SJCRH30 (cell line): Measurements from ENCODE around the gene TPK1. TPM values are rescaled to one million over a fixed set of nuclear protein-coding genes. Genes with fewer than 3 reads are reported as not detected.

Experiments used
- DNase-seq, 2 experiments: peaks; one replicate each; pipeline ENCODE4 v3.0.0-alpha.2; 2015 to 2020
- H3K27ac ChIP-seq: fragments of 250-450 bp; sonication (Bioruptor Pico); 2 replicates; pipeline ENCODE4 v1.5.1; 2020; ENCODE audit warnings: mild to moderate bottlenecking, moderate library complexity
- H3K27me3 ChIP-seq: fragments of 250-450 bp; sonication (Bioruptor Pico); 2 replicates; pipeline ENCODE4 v1.5.1; 2020; ENCODE audit warnings: mild to moderate bottlenecking, moderate library complexity
- H3K36me3 ChIP-seq: fragments of 250-450 bp; sonication (Bioruptor Pico); 2 replicates; pipeline ENCODE4 v1.5.1; 2020; ENCODE audit warnings: mild to moderate bottlenecking, moderate library complexity
- H3K4me1 ChIP-seq: fragments of 250-450 bp; sonication (Bioruptor Pico); 2 replicates; pipeline ENCODE4 v1.5.1; 2020; ENCODE audit warnings: mild to moderate bottlenecking, moderate library complexity
- H3K4me3 ChIP-seq: fragments of 250-450 bp; sonication (Bioruptor Pico); 2 replicates; pipeline ENCODE4 v1.5.1; 2020; ENCODE audit warnings: mild to moderate bottlenecking, moderate library complexity
- H3K9me3 ChIP-seq: fragments of 250-450 bp; sonication (Bioruptor Pico); replicated peaks from 2 replicates; pipeline ENCODE4 v1.5.1; 2020; ENCODE audit warnings: mild to moderate bottlenecking, moderate library complexity
- total RNA-seq: library from RNA; depleted of rRNA; stranded (reverse); fragments of >200 nt; shearing (Covaris generic); gene quantifications from 2 replicates; pipeline ENCODE4 v1.2.3, GENCODE V29; 2014

Gene TPK1
- total RNA-seq, 1 experiment from 2014 or later, result 2.4 TPM

GRCh38 chr7:144836545-144836842, 641 bp upstream of the TPK1 start:
- H3K27ac ChIP-seq, result peak overlapping the region; percentile 46; the same call in 1 of the 2 replicates
- H3K27me3 ChIP-seq, result no peaks in the 10 kb centered on the region
- no peaks in the 10 kb centered on the region for H3K36me3 ChIP-seq
- no peak for DNase-seq
- peak overlapping the region; percentile 78 for H3K4me3 ChIP-seq
- H3K4me1 ChIP-seq, result no peaks in the 10 kb centered on the region
- no peaks in the 10 kb centered on the region for H3K9me3 ChIP-seq

GRCh38 chr7:144835155-144835611, 670 bp downstream of the TPK1 start:
- peak; percentile 42 to 63 for DNase-seq
- H3K27me3 ChIP-seq, result no peaks in the 10 kb centered on the region
- no peaks in the 10 kb centered on the region for H3K9me3 ChIP-seq
- H3K4me3 ChIP-seq, result peak overlapping the region; percentile 78
- no peaks in the 10 kb centered on the region for H3K4me1 ChIP-seq
- peak overlapping the region; percentile 46; the same call in 1 of the 2 replicates for H3K27ac ChIP-seq
- no peaks in the 10 kb centered on the region for H3K36me3 ChIP-seq

GRCh38 chr7:144834641-144835144, 1.2 kb downstream of the TPK1 start:
- H3K27me3 ChIP-seq, result no peaks in the 10 kb centered on the region
- H3K27ac ChIP-seq, result peak overlapping the region; percentile 46; the same call in 1 of the 2 replicates
- H3K9me3 ChIP-seq, result no peaks in the 10 kb centered on the region
- DNase-seq, result peak; percentile 11 to 47
- peak overlapping the region; percentile 78 for H3K4me3 ChIP-seq
- no peaks in the 10 kb centered on the region for H3K4me1 ChIP-seq
- H3K36me3 ChIP-seq, result no peaks in the 10 kb centered on the region

DNA sequence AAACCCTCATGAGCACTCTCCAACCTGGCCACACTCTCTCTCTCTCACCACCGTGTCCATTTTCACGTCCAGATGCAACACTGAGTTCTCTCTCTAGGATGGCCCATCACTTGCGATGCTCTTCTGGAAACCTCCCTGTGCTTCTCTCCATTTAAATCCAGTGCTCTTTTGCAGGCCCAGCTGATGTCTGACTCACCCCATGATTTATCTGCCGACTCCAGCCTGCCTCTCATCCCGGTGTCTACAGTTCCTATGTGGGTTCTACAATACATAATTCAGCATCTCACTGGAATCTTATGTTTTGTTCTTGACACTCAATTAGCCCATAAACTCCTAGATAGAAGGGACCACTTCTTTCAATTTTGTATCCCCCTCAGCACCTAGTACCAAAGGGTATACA, 5.0 kb downstream of the TPK1 start:
- Histone ChIP-seq H3K27me3 (no peaks in the 10 kb centered on the region), H3K36me3 (no peaks in the 10 kb centered on the region), H3K9me3 (no peaks in the 10 kb centered on the region), H3K27ac (no peak overlapping the region), H3K4me1 (no peaks in the 10 kb centered on the region), H3K4me3 (no peak overlapping the region)
- DNase-seq, result no peak

GRCh38 chr7:144830024-144830785, 5.6 kb downstream of the TPK1 start:
- Histone ChIP-seq H3K4me1 (no peaks in the 10 kb centered on the region), H3K27ac (no peak overlapping the region)
- no peak for DNase-seq

GRCh38 chr7:144827621-144828020, 8.2 kb downstream of the TPK1 start:
- Histone ChIP-seq H3K9me3 (no peaks in the 10 kb centered on the region), H3K36me3 (no peaks in the 10 kb centered on the region), H3K27ac (no peak overlapping the region), H3K4me3 (no peak overlapping the region), H3K4me1 (0 out of 2 replicates have a peak, but pooled peaks cover 7% of the 10 kb centered on the region), H3K27me3 (no peaks in the 10 kb centered on the region)
- DNase-seq, result no peak

More at GRCh38 chr7:144830024-144830785, 5.6 kb downstream of the TPK1 start:
- Histone ChIP-seq H3K4me3 (no peak overlapping the region), H3K9me3 (no peaks in the 10 kb centered on the region), H3K36me3 (no peaks in the 10 kb centered on the region), H3K27me3 (no peaks in the 10 kb centered on the region)

- H3K27ac ChIP-seq, result no peak overlapping the region
- H3K4me3 ChIP-seq, result no peak overlapping the region
- H3K36me3 ChIP-seq, result no peaks in the 10 kb centered on the region
- no peak for DNase-seq
- H3K9me3 ChIP-seq, result no peaks in the 10 kb centered on the region
- H3K4me1 ChIP-seq, result 0 out of 2 replicates have a peak, but pooled peaks cover 7% of the 10 kb centered on the region
- no peaks in the 10 kb centered on the region; the same call in 1 of the 2 replicates for H3K27me3 ChIP-seq
Measured at GRCh38 chr7:144826208-144826607, 9.6 kb downstream of the TPK1 start.

DNA sequence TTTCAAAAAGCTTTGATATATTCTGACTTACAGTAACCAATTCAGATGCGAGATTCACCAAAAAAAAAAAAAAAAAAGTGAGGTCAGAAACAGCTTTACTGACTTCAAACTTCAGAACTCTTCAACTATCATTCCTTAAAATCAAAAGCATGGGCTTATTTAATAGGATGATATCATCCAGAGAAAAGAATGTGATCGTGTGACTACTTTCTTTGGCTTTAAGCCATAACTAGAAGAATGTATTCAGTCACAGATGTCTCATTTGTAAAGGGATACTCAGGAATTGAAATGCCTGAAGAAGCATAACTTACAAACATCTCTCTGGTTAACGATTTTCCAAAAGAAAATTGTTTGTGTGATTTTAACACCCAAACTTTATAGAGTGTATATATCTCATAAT, 11.5 kb downstream of the TPK1 start:
- H3K9me3 ChIP-seq, result no peaks in the 10 kb centered on the region
- peak in 1 of 2 experiments; percentile 44 for DNase-seq
- H3K36me3 ChIP-seq, result no peaks in the 10 kb centered on the region
- H3K4me1 ChIP-seq, result 0 out of 2 replicates have a peak, but pooled peaks cover 7% of the 10 kb centered on the region
- no peaks in the 10 kb centered on the region; the same call in 1 of the 2 replicates for H3K27me3 ChIP-seq
- no peak overlapping the region for H3K27ac ChIP-seq
- no peak overlapping the region for H3K4me3 ChIP-seq

DNA sequence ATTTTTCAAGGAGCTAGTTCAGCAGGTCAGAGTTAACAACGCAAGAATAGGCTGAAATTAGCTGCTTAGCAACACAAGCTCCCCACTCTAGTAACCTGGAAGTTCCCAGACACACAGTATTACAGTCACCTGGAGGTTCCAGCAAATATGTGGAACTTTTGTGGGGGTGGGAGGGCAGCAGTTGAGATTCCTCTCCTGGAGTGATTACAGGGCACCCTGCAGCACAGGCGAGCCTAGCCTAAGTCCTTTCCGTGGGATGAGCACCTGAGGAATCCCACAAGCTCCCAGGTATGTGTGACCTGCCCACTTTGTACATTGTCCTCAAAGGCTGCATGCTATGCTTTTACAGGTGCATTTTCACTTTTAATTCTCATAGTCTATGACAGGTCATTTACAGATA, 13.6 kb downstream of the TPK1 start:
- Histone ChIP-seq H3K27me3 (no peaks in the 10 kb centered on the region; the same call in 1 of the 2 replicates), H3K36me3 (no peaks in the 10 kb centered on the region), H3K27ac (no peak overlapping the region), H3K9me3 (no peaks in the 10 kb centered on the region), H3K4me3 (no peak overlapping the region), H3K4me1 (0 out of 2 replicates have a peak, but pooled peaks cover 7% of the 10 kb centered on the region)
- DNase-seq, result no peak

DNA sequence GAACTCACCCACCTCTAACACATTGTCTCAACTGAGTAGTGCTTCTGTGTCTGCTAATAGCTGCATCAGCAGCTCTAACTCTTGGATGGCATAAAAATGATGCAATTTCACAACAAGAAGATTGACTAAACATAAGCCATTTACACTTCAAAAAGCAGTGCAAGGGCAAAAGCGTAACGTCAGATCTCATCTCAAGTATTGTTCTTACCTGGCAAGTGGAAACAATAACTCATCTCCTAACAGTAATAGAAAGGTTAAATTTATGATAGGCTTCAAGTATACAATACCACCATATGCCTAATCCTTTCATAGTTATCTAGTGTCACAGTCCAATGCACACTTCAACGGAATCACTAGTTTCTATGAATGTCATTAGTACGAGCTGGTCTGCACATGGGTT, 14.8 kb downstream of the TPK1 start:
- Histone ChIP-seq H3K27me3 (no peaks in the 10 kb centered on the region; the same call in 1 of the 2 replicates), H3K27ac (no peak overlapping the region), H3K4me1 (0 out of 2 replicates have a peak, but pooled peaks cover 7% of the 10 kb centered on the region), H3K36me3 (no peaks in the 10 kb centered on the region), H3K9me3 (no peaks in the 10 kb centered on the region), H3K4me3 (no peak overlapping the region)
- DNase-seq, result no peak

- H3K4me3 ChIP-seq, result no peak overlapping the region
- no peaks in the 10 kb centered on the region for H3K36me3 ChIP-seq
- H3K4me1 ChIP-seq, result 0 out of 2 replicates have a peak, but pooled peaks cover 7% of the 10 kb centered on the region
- no peak for DNase-seq
- H3K27ac ChIP-seq, result no peak overlapping the region
- H3K27me3 ChIP-seq, result no peaks in the 10 kb centered on the region; the same call in 1 of the 2 replicates
- no peaks in the 10 kb centered on the region for H3K9me3 ChIP-seq
Measured at GRCh38 chr7:144820552-144820951, 15.3 kb downstream of the TPK1 start.

DNA sequence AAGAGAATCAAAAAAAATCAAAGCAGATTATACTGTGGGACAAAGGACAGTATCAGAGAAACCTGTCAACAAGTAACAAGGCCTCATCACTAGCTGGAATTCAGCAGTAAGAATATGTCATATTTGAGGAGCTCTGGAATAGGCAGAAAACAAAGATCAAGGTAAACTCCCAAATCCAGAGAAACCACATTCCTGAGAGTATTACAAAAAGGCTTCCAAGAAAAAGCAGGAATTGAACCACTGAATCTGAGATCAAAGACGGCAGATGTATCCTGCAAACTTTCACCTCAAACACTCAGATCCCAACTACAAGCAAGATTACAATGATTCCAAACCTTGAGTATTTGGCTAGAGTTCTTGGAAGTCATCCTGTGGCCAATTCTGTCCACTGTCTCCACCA, 16.3 kb downstream of the TPK1 start:
- H3K27me3 ChIP-seq, result no peaks in the 10 kb centered on the region; the same call in 1 of the 2 replicates
- 0 out of 2 replicates have a peak, but pooled peaks cover 2% of the 10 kb centered on the region for H3K4me1 ChIP-seq
- no peak for DNase-seq
- H3K27ac ChIP-seq, result no peak overlapping the region
- no peak overlapping the region for H3K4me3 ChIP-seq
- no peaks in the 10 kb centered on the region for H3K36me3 ChIP-seq
- no peaks in the 10 kb centered on the region for H3K9me3 ChIP-seq

GRCh38 chr7:144818511-144818910, 17.3 kb downstream of the TPK1 start:
- H3K27me3 ChIP-seq, result no peaks in the 10 kb centered on the region; the same call in 1 of the 2 replicates

DNA sequence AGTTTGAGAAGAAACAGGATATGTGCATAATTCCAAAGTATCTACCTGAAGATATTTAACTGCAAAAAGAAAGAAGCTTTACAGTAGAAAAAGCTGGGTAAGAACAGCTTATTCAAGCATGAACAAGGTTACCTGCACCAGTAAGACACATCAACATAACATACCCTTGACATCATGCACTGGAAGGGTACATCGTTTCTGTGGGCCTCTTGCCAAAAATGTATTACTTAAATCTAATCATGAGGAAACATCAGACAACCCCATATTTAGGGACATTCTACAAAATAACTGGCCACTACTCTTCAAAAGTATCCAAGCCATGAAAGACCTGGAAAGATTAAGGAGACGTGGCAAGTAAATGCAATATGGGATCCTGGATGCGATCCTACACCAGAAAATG, 18.9 kb downstream of the TPK1 start:
- H3K36me3 ChIP-seq, result no peaks in the 10 kb centered on the region
- H3K4me3 ChIP-seq, result no peak overlapping the region
- H3K27ac ChIP-seq, result no peak overlapping the region
- no peak for DNase-seq
- H3K27me3 ChIP-seq, result no peaks in the 10 kb centered on the region; the same call in 1 of the 2 replicates
- no peaks in the 10 kb centered on the region for H3K4me1 ChIP-seq
- no peaks in the 10 kb centered on the region for H3K9me3 ChIP-seq

More at GRCh38 chr7:144818511-144818910, 17.3 kb downstream of the TPK1 start:
- no peaks in the 10 kb centered on the region for H3K9me3 ChIP-seq
- H3K36me3 ChIP-seq, result no peaks in the 10 kb centered on the region
- no peak overlapping the region for H3K4me3 ChIP-seq
- DNase-seq, result peak in 1 of 2 experiments; percentile 29
- H3K4me1 ChIP-seq, result no peaks in the 10 kb centered on the region
- no peak overlapping the region for H3K27ac ChIP-seq

DNA sequence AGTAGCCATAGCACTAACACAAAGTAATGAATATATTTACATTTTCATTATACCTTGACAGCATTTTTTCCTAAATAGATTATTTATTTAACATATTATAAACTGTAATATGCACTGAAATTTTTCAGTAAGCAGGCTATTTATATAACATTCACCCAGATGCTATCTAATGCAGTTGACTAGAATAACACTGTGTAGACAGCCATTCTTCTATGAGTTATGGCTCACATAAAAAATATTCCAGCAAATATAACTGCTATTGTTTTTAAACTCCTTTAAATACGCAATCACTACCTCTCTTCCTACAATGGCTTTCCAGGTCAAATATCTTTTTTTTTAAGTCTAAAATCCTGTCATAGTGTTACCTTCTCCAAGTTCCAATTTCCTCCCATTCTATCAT, 21.6 kb downstream of the TPK1 start:
- Histone ChIP-seq H3K4me3 (no peak overlapping the region), H3K9me3 (no peaks in the 10 kb centered on the region), H3K27me3 (no peaks in the 10 kb centered on the region), H3K27ac (no peak overlapping the region), H3K4me1 (peaks cover 4% of the 10 kb centered on the region), H3K36me3 (no peaks in the 10 kb centered on the region)
- DNase-seq, result no peak
